K562 (cell line): ENCODE results near the gene RBPMS2. TPM values are rescaled to one million over a fixed set of nuclear protein-coding genes. Genes with fewer than 3 reads are reported as not detected.

Experiments
- ELF2 ChIP-seq: fragments of 250-450 bp; sonication (Bioruptor Pico); IDR thresholded peaks from 2 replicates; pipeline ENCODE4 v1.5.0; 2021; ENCODE audit warnings: mild to moderate bottlenecking
- MTA1 ChIP-seq: fragments of 450-650 bp; IDR thresholded peaks from 2 replicates; pipeline ENCODE4 v1.6.1; 2017; ENCODE audit warnings: borderline replicate concordance
- polyA plus RNA-seq, 8 experiments: library from polyadenylated mRNA; depleted of rRNA in 4 of 8; stranded (reverse) in 5 of 8; unstranded in 3 of 8; fragments of >200 nt; fragmentation: Nextera tagmentation in 2 of 8; fragmentation: Illumina TruSeq in 1 of 8; extraction: Ambion mirVana in 2 of 8; extraction: Trizol in 1 of 8; gene quantifications; 2 replicates each; pipeline versions ENCODE4 v1.2.1 to v1.2.3, GENCODE V29; 2011 to 2014; ENCODE audit warnings: inconsistent platforms in 1 of 8, missing spikeins in 1 of 8
- total RNA-seq, 7 experiments: library from RNA; depleted of rRNA in 6 of 7; stranded (reverse); fragments of >200 nt in 6 of 7; fragmentation: Illumina TruSeq in 2 of 7; extraction: Trizol in 2 of 7; gene quantifications; 2 replicates each; pipeline versions ENCODE4 v1.2.1 to v1.2.3, GENCODE V29; 2011 to 2021; ENCODE audit warnings: low replicate concordance in 1 of 7
- TF ChIP-seq, protein P1 (sequence below): sonication (generic); formaldehyde crosslinking; IDR thresholded peaks from 2 replicates; pipeline ENCODE4 v1.8.0; 2022; ENCODE audit warnings: mild to moderate bottlenecking, low read depth, missing genetic modification reagents
- TF ChIP-seq, protein P2 (sequence below): sonication (generic); formaldehyde crosslinking; IDR thresholded peaks from 2 replicates; pipeline ENCODE4 v1.8.0; 2023; ENCODE audit warnings: missing genetic modification reagents, mild to moderate bottlenecking, borderline replicate concordance

RBPMS2 gene
- total and polyA plus RNA-seq, 9 of the 15 experiments (the other 6 are each of a cell fraction or from before 2014, with no cell fraction given): 0.11 to 2.6 (median 0.37) TPM; not detected in 1

DNA sequence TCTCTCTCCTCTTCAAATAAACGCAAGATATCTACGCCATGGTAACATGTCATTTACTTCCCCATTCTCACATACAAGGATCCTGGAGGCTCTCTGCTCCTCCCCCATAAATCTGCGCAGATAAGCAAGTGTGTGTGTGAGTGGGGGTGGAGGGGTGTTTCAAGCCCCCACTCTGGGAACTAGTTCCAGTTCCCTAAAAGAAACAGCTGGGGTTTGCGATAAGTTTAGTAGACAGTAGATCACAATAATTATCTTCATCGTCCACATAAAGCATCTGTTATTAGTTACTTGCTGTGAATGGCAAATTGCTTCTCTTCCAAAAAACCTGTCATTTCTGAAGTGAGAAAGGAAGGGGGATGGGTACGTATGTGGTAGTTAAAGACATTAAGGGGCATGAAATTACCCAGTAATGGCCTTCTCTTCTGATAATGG is 79.8 kb downstream of the RBPMS2 start (continued):
- TF ChIP-seq, protein P1, sequence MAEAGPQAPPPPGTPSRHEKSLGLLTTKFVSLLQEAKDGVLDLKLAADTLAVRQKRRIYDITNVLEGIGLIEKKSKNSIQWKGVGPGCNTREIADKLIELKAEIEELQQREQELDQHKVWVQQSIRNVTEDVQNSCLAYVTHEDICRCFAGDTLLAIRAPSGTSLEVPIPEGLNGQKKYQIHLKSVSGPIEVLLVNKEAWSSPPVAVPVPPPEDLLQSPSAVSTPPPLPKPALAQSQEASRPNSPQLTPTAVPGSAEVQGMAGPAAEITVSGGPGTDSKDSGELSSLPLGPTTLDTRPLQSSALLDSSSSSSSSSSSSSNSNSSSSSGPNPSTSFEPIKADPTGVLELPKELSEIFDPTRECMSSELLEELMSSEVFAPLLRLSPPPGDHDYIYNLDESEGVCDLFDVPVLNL (CRISPR knock-in tag): no peak
- TF ChIP-seq MTA1 (peak; percentile 93; the same call in 1 of the 2 replicates), ELF2 (CRISPR knock-in tag) (peak; percentile 54; the same call in 1 of the 2 replicates)
- TF ChIP-seq, protein P2, sequence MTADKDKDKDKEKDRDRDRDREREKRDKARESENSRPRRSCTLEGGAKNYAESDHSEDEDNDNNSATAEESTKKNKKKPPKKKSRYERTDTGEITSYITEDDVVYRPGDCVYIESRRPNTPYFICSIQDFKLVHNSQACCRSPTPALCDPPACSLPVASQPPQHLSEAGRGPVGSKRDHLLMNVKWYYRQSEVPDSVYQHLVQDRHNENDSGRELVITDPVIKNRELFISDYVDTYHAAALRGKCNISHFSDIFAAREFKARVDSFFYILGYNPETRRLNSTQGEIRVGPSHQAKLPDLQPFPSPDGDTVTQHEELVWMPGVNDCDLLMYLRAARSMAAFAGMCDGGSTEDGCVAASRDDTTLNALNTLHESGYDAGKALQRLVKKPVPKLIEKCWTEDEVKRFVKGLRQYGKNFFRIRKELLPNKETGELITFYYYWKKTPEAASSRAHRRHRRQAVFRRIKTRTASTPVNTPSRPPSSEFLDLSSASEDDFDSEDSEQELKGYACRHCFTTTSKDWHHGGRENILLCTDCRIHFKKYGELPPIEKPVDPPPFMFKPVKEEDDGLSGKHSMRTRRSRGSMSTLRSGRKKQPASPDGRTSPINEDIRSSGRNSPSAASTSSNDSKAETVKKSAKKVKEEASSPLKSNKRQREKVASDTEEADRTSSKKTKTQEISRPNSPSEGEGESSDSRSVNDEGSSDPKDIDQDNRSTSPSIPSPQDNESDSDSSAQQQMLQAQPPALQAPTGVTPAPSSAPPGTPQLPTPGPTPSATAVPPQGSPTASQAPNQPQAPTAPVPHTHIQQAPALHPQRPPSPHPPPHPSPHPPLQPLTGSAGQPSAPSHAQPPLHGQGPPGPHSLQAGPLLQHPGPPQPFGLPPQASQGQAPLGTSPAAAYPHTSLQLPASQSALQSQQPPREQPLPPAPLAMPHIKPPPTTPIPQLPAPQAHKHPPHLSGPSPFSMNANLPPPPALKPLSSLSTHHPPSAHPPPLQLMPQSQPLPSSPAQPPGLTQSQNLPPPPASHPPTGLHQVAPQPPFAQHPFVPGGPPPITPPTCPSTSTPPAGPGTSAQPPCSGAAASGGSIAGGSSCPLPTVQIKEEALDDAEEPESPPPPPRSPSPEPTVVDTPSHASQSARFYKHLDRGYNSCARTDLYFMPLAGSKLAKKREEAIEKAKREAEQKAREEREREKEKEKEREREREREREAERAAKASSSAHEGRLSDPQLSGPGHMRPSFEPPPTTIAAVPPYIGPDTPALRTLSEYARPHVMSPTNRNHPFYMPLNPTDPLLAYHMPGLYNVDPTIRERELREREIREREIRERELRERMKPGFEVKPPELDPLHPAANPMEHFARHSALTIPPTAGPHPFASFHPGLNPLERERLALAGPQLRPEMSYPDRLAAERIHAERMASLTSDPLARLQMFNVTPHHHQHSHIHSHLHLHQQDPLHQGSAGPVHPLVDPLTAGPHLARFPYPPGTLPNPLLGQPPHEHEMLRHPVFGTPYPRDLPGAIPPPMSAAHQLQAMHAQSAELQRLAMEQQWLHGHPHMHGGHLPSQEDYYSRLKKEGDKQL (CRISPR knock-in tag): no peak
- TF ChIP-seq, all 486 proteins: peak for 171
